Erythroblast (primary cell): ENCODE measurements around the gene BCAM.

ENCODE experiments used
- DNase-seq, 2 experiments: peaks; one replicate each; lab custom pipeline; 2025; lab: John Stamatoyannopoulos, UW
- GATA1 ChIP-seq: IDR thresholded peaks from 2 replicates; pipeline ENCODE4 v1.6.1; 2011; ENCODE audit warnings: low read depth, mild to moderate bottlenecking, control low read depth, low read length, moderate library complexity
- POLR2A ChIP-seq: IDR thresholded peaks from 2 replicates; pipeline ENCODE4 v1.6.1; 2011; ENCODE audit warnings: mild to moderate bottlenecking, low read length

BCAM gene

DNA sequence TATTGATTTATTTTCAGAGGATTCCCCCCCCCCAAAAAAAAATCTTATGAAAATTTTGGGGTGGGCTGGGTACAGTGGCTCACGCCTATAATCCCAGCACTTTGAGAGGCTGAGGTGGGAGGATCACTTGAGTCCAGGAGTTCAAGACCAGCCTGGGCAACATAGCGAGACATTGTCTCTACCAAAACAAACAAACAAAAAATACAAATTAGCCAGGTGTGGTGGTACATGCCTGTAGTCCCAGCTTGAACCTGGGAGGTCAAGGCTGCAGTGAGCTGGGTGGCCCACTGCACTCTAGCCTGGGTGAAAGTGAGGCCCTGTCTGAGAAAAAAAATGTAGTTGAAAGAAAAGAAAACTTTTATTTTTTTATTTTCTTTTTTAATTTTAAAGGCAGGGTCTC is 55.1 kb downstream of the BCAM start:
- no peak for TF ChIP-seq GATA1
- no peak for TF ChIP-seq POLR2A
- DNase-seq: no peak

- DNase-seq: no peak
- no peak for TF ChIP-seq GATA1
- no peak for TF ChIP-seq POLR2A
These were observed 56.4 kb downstream of the BCAM start for GRCh38 chr19:44865196-44865767.

- DNase-seq: peak in 1 of 2 experiments; percentile 17
- TF ChIP-seq POLR2A (no peak), GATA1 (no peak)
These were observed 57.8 kb downstream of the BCAM start for GRCh38 chr19:44866664-44867063.

DNA sequence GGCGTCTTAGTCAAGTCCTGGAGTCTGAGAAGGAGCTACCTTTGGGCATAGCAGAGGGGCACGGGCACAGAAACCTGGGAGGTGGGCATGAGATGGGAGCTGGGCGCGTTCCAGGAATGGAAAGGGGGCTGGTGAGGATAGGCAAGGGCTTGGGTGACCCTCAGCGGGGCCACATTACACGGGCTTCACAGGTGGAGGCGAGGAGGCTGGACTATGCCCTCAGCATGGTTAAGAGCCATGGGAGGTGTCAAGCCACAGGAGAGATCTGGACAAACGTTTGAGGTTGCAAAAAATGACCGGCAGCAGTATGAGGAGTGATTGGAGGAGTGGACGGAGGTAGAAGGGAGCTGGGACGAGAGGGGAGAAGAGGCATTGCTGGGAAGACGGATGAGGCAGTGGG is 58.7 kb downstream of the BCAM start:
- no peak for DNase-seq
- TF ChIP-seq GATA1 (no peak), POLR2A (no peak)

GRCh38 chr19:44869733-44870470 is 61.0 kb downstream of the BCAM start:
- DNase-seq: no peak
- TF ChIP-seq POLR2A (no peak), GATA1 (no peak)
